ENCODE measurements around the gene ZSCAN25.

DNA sequence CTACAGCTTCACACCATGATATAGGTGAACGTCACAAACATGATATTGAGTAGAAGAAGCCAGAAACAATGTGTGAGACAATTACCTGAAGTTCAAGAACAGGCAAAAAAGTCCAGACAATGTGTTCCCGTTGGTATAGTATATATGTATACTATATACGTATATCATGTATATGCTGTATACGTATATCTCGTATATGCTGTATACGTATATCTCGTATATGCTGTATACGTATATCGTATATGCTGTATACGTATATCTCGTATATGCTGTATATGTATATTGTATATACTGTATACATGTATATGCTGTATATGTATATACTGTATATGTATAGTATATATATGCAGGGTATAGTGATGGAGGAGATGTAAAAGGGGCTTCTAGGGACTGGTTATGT is 10.8 kb downstream of the ZSCAN25 start:
- TF ChIP-seq, protein P1, sequence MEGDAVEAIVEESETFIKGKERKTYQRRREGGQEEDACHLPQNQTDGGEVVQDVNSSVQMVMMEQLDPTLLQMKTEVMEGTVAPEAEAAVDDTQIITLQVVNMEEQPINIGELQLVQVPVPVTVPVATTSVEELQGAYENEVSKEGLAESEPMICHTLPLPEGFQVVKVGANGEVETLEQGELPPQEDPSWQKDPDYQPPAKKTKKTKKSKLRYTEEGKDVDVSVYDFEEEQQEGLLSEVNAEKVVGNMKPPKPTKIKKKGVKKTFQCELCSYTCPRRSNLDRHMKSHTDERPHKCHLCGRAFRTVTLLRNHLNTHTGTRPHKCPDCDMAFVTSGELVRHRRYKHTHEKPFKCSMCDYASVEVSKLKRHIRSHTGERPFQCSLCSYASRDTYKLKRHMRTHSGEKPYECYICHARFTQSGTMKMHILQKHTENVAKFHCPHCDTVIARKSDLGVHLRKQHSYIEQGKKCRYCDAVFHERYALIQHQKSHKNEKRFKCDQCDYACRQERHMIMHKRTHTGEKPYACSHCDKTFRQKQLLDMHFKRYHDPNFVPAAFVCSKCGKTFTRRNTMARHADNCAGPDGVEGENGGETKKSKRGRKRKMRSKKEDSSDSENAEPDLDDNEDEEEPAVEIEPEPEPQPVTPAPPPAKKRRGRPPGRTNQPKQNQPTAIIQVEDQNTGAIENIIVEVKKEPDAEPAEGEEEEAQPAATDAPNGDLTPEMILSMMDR (IDR thresholded peaks at IDR 0.05): no peak
- TF ChIP-seq POLR2A (IDR thresholded peaks at IDR 0.05) (no peak), POLR2AphosphoS5 (IDR thresholded peaks at IDR 0.05) (no peak), EP300 (IDR thresholded peaks at IDR 0.05; ENCODE audit: low read depth) (no peak)

All from transverse colon (tissue), 4 donors.